Measurements from ENCODE around the gene GRID1. TPM values are rescaled to one million over a fixed set of nuclear protein-coding genes. Genes with fewer than 3 reads are reported as not detected.
"Not testable (repeated sequence)": the region's sequence is repeated elsewhere in the genome, so short reads cannot be mapped to it uniquely, and the experiment has no call there.

GRID1 gene
- total and polyA plus RNA-seq, 2 experiments from 2014 or later, result not detected

DNA sequence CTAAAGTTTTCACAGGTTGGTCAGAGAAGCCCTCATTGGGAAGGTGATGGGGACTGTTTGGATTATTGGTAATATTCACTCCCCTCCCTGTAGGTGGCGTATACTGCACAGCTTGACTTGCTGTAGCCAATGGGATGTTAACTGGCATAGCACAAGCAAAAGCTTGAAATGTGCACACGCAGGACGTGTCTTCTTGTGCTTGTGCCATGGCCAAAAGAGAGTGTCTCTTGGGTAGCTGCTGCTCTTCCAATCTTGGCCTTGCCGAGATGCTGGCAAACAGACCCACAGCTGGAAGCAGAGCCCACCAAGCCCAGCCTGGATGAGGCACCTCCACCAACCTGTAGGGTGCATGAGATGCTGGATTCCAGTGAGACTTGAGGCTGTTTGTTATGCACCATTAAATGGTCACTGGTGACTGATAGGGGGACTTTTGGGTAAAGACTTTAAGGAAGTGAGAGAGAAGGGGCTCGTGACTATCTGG is 266.0 kb downstream of the GRID1 start:
- no peaks in the 10 kb centered on the region for H3K79me2 ChIP-seq (ENCODE audit: insufficient read depth)
- no peak overlapping the region for H2AFZ ChIP-seq
- peak; percentile 37 for DNase-seq
- 33 to 45% methylated on average over 5 of the region's 5 CpGs for WGBS, 2 experiments (ENCODE audit: low coverage in 1 of 2, low lambda C conversion rate in 2 of 2, missing lambda C conversion rate in 2 of 2)
- H3F3A ChIP-seq (ENCODE audit: insufficient read depth), result no peaks in the 10 kb centered on the region
- TF ChIP-seq EZH2phosphoT487 (IDR thresholded peaks at IDR 0.05; ENCODE audit: insufficient read depth, low read depth) (no peak), EZH2 (IDR thresholded peaks at IDR 0.05; ENCODE audit: insufficient read depth, poor library complexity, severe bottlenecking) (no peak)
- no peak overlapping the region for H3K9ac ChIP-seq
- H3K4me1 ChIP-seq (ENCODE audit: insufficient read depth), result no peaks in the 10 kb centered on the region
- no peaks in the 10 kb centered on the region for H4K20me1 ChIP-seq (ENCODE audit: insufficient read depth)
- in situ Hi-C loops (cut with MboI), result no loop called here
- H3K9me3 ChIP-seq (ENCODE audit: low read depth), result no peaks in the 10 kb centered on the region
- H3K27ac ChIP-seq, result no peak overlapping the region
- H3K4me3 ChIP-seq, result no peak overlapping the region
- no peaks in the 10 kb centered on the region for H3K27me3 ChIP-seq (replicated peaks; ENCODE audit: insufficient read depth)
- no peaks in the 10 kb centered on the region for H3K9me2 ChIP-seq (ENCODE audit: insufficient read depth)
- no peak overlapping the region for H3K4me2 ChIP-seq (ENCODE audit: unreplicated experiment)
- no peaks in the 10 kb centered on the region for H3K36me3 ChIP-seq (ENCODE audit: low read depth)

GRCh38 chr10:86099542-86100334 is 266.9 kb downstream of the GRID1 start:
- H3K36me3 ChIP-seq (ENCODE audit: low read depth), result no peaks in the 10 kb centered on the region
- in situ Hi-C loops (cut with MboI), result no loop called here
- DNase-seq, result no peak

GRCh38 chr10:86098187-86098881 is 268.3 kb downstream of the GRID1 start:
- no peaks in the 10 kb centered on the region for H3K9me3 ChIP-seq (ENCODE audit: low read depth)
- no peaks in the 10 kb centered on the region for H3K79me2 ChIP-seq (ENCODE audit: insufficient read depth)
- H3K9me2 ChIP-seq (ENCODE audit: insufficient read depth), result no peaks in the 10 kb centered on the region
- WGBS, 2 experiments (ENCODE audit: low coverage in 1 of 2, low lambda C conversion rate in 2 of 2, missing lambda C conversion rate in 2 of 2), result 7 to 8% methylated on average over 5 of the region's 5 CpGs
- no peaks in the 10 kb centered on the region for H3K4me1 ChIP-seq (ENCODE audit: insufficient read depth)
- H3K4me2 ChIP-seq (ENCODE audit: unreplicated experiment), result no peak overlapping the region
- no peak overlapping the region for H3K4me3 ChIP-seq
- no peak overlapping the region for H3K9ac ChIP-seq
- no peak for DNase-seq
- in situ Hi-C loops (cut with MboI), result no loop called here
- H4K20me1 ChIP-seq (ENCODE audit: insufficient read depth), result no peaks in the 10 kb centered on the region
- no peak overlapping the region for H2AFZ ChIP-seq
- H3K27me3 ChIP-seq (replicated peaks; ENCODE audit: insufficient read depth), result no peaks in the 10 kb centered on the region
- H3K27ac ChIP-seq, result no peak overlapping the region
- no peaks in the 10 kb centered on the region for H3F3A ChIP-seq (ENCODE audit: insufficient read depth)
- no peak for TF ChIP-seq EZH2 (IDR thresholded peaks at IDR 0.05; ENCODE audit: insufficient read depth, poor library complexity, severe bottlenecking)
- TF ChIP-seq EZH2phosphoT487 (IDR thresholded peaks at IDR 0.05; ENCODE audit: insufficient read depth, low read depth), result no peak
- no peaks in the 10 kb centered on the region for H3K36me3 ChIP-seq (ENCODE audit: low read depth)

More at GRCh38 chr10:86099542-86100334, 266.9 kb downstream of the GRID1 start:
- no peaks in the 10 kb centered on the region for H3K79me2 ChIP-seq (ENCODE audit: insufficient read depth)
- TF ChIP-seq EZH2phosphoT487 (IDR thresholded peaks at IDR 0.05; ENCODE audit: insufficient read depth, low read depth), result no peak
- no peak for TF ChIP-seq EZH2 (IDR thresholded peaks at IDR 0.05; ENCODE audit: insufficient read depth, poor library complexity, severe bottlenecking)
- no peak overlapping the region for H3K4me3 ChIP-seq
- no peak overlapping the region for H3K4me2 ChIP-seq (ENCODE audit: unreplicated experiment)
- H3K27me3 ChIP-seq (replicated peaks; ENCODE audit: insufficient read depth), result no peaks in the 10 kb centered on the region
- H3K9me3 ChIP-seq (ENCODE audit: low read depth), result no peaks in the 10 kb centered on the region
- H4K20me1 ChIP-seq (ENCODE audit: insufficient read depth), result no peaks in the 10 kb centered on the region
- H3F3A ChIP-seq (ENCODE audit: insufficient read depth), result no peaks in the 10 kb centered on the region
- H2AFZ ChIP-seq, result no peak overlapping the region
- no peaks in the 10 kb centered on the region for H3K9me2 ChIP-seq (ENCODE audit: insufficient read depth)
- WGBS, 2 experiments (ENCODE audit: low coverage in 1 of 2, low lambda C conversion rate in 2 of 2, missing lambda C conversion rate in 2 of 2), result 24 to 28% methylated on average over 3 of the region's 3 CpGs
- H3K27ac ChIP-seq, result no peak overlapping the region
- H3K9ac ChIP-seq, result no peak overlapping the region
- no peaks in the 10 kb centered on the region for H3K4me1 ChIP-seq (ENCODE audit: insufficient read depth)

GRCh38 chr10:86095061-86095460 is 271.5 kb downstream of the GRID1 start:
- H3K4me1 ChIP-seq (ENCODE audit: insufficient read depth); H3K4me2 ChIP-seq (ENCODE audit: unreplicated experiment); H3K9me3 ChIP-seq (ENCODE audit: low read depth); H3K9ac ChIP-seq; H3F3A ChIP-seq (ENCODE audit: insufficient read depth); H4K20me1 ChIP-seq (ENCODE audit: insufficient read depth); H3K27me3 ChIP-seq (replicated peaks; ENCODE audit: insufficient read depth); H3K79me2 ChIP-seq (ENCODE audit: insufficient read depth); in situ Hi-C loops (cut with MboI); H3K36me3 ChIP-seq (ENCODE audit: low read depth); H3K27ac ChIP-seq; H3K9me2 ChIP-seq (ENCODE audit: insufficient read depth); H3K4me3 ChIP-seq; DNase-seq; H2AFZ ChIP-seq: not testable (repeated sequence)
- WGBS, 2 experiments (ENCODE audit: low coverage in 1 of 2, low lambda C conversion rate in 2 of 2, missing lambda C conversion rate in 2 of 2), result 6 to 7% methylated on average over 1 of the region's 1 CpG

GRCh38 chr10:86092311-86092710 is 274.3 kb downstream of the GRID1 start:
- H3K79me2 ChIP-seq (ENCODE audit: insufficient read depth); H3K9ac ChIP-seq; H3F3A ChIP-seq (ENCODE audit: insufficient read depth); H3K9me2 ChIP-seq (ENCODE audit: insufficient read depth); H3K27me3 ChIP-seq (replicated peaks; ENCODE audit: insufficient read depth); in situ Hi-C loops (cut with MboI); H3K27ac ChIP-seq; DNase-seq; H3K4me3 ChIP-seq; H3K36me3 ChIP-seq (ENCODE audit: low read depth); H3K4me1 ChIP-seq (ENCODE audit: insufficient read depth); H3K9me3 ChIP-seq (ENCODE audit: low read depth); H4K20me1 ChIP-seq (ENCODE audit: insufficient read depth); H2AFZ ChIP-seq; H3K4me2 ChIP-seq (ENCODE audit: unreplicated experiment): not testable (repeated sequence)
- WGBS, 2 experiments (ENCODE audit: low coverage in 1 of 2, low lambda C conversion rate in 2 of 2, missing lambda C conversion rate in 2 of 2), result 19 to 24% methylated on average over 1 of the region's 1 CpG
